Activated CD4-positive, CD25-positive, alpha-beta regulatory T cell treated with anti-CD3 and anti-CD28 coated beads, Interleukin-2, amount 50 U/mL, for 72 hours (primary cell): ENCODE measurements around the gene CAMP.

Experiments
- DNase-seq: peaks from one replicate; pipeline ENCODE4 v3.0.0; 2021

The CAMP gene

DNA sequence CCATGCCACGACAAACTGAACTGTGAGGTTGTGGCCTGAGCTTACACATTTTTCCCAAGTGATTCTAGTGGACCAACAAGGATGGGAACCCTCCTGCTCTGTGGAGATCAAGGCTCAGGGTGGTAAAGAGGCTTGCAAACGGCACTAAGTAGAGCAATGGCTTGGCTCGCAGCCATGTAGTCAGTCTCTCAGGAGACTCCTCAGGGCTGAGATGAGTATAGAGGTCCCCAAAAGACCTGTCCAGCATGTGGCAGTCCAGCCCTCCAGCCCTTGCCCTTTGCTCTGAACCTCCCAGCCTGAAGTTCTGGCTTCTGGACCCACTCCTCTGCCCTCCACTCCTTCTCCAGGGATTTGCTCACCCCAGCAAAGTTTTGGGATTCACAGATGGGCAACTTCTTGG lies 8.3 kb upstream of the CAMP start:
- DNase-seq: no peak

DNA sequence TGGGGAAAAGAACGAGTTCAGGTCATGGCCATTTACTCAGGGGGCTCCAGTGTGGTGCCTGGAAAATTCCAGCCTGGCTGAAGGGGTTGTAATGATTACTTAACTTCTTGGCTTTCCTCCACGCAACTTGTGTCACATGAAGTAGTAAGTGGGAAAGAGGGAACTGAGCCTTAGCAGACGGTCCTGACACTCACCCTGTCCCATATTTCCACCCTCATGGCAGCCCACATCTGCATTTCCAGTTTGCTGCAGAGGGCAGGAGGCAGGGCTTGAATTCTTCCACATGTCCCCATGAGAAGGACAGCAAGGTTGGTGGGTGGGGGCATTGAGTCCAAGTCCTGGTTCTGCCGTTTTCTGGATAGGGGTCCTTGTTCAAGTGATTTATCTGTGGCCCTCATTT lies 7.8 kb upstream of the CAMP start:
- no peak for DNase-seq

DNA sequence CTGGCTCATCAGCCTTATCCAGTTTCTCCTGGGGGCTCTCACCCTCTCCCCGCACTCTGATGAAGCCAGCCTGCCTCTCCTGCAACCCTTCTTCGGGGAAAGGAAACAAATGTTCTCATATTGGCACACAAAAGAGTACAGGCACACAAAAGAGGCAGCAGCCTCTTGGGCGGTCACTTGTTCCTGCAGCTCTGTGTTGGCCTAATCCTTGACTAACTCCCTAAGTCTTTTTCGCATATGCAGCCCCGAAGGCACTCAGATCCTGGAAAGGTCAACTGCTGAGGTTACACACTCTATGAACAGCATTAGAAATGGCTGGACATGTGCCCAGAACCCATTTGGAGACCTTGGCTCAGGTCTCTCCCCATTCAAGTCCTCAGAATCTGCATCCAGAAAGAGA lies 7.4 kb upstream of the CAMP start:
- no peak for DNase-seq

DNA sequence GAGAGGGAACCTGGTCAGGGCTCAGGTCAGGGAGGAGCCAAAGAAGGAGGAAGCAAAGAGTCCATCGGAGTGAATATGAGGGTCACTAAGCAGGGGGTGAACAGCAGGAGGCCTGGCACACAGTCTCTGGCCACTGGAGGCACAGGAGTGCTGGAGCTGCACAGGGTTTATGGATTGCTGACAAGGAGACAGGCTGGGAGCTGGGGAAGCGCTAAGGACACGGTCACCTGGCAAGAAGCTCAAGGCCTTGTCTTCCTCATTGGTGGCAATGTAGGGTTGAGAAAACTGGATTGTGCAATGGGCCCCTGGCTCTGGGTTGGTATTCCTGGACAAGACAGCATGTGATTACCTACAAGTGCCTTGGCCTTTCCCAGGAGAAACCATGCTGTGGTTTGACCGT lies 5.8 kb upstream of the CAMP start:
- no peak for DNase-seq

DNA sequence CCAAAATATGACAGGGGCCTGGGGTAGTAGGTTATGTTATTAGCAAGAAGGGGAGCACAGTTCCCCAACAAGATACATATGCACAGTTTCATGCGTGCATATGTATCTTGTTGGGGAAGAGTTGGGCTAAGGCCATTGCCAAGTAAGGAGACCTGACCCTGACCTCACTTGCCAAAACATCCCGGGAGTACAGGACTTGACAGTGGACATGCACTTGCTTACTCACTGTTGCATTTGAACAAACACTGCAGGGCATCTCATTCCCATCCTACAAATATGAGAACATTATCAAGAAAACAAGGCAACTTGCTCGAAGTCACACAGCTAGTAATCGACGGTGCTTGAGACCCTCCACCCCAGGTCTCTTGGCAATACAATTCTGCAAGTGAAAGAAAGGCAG lies 4.8 kb upstream of the CAMP start:
- DNase-seq: no peak

DNA sequence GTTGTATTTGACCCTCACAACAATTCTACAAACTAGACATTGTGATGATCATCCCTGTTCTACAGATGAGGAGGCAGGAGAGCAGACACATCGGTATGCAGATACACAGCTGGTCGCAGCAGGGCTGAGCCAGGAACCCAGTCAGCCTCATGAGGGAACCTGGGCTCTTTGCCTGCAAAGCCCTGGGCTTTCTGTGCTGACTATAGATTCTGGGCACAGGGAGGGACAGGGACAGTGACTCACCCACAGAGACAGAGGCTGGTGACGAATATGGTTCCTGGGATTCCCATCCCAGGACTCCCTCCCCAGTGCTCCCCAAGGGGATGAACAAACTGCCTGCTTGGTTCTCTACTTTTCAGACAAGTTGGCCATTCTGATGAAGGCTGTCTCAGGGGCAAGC lies 3.8 kb upstream of the CAMP start:
- no peak for DNase-seq

DNA sequence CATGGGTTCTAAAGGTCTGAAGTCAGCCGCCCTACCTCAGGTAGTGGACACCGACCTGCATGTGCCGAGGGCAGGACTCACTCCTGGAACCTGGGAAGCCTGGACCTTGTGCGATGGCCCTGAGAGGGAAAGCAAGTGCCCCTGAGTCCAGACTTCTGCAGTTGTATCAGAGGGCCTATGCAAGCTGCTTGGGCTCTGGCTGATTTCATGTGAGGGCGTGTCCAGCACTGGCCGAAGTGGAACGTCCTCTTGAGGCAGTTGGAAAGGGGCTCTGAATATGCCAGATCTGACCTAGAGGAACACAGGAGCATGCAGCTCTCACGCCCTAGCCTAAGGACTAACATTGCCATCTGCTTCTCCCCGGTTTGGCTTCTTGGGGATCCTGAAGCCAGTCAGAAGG lies 2.5 kb upstream of the CAMP start:
- no peak for DNase-seq

DNA sequence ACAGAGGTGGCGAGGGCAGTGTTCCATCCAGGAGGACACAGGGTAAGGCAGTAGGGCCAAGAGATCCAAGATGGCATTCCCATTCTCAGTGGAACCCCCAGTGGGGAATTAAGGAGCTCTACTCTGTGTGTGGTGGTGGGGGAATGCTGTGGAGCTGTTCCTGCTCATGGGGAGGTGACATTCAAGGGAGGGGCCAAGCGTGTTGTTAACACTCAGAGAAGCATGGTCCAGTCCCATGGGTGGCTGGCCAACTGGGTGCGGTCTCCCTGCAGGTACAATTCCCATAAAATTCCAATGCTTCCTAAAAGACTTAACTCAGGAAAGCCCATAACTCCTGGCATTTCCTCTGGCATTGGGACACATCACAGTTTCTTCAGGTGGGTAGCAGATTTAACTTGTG lies 2.3 kb downstream of the CAMP start:
- DNase-seq: no peak

DNA sequence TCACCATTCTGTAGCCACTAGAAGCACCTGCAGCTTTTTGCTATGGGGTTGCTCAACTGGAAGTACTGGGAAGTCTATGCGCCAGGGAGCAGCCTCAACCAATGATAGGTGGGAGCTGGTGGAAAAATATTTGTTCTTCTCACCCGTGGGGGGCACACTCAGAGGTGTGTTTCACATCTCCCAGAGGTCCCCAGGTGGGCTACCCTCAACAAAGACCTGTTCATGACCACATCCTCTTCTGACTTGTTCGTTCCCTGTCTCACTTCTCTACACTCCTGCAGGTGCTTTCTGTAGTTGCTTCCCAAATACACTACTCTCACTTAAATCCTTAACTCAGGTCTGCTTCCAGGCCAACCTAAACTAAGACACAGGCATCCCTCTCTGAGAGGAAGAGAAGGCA lies 3.6 kb downstream of the CAMP start:
- DNase-seq: no peak

DNA sequence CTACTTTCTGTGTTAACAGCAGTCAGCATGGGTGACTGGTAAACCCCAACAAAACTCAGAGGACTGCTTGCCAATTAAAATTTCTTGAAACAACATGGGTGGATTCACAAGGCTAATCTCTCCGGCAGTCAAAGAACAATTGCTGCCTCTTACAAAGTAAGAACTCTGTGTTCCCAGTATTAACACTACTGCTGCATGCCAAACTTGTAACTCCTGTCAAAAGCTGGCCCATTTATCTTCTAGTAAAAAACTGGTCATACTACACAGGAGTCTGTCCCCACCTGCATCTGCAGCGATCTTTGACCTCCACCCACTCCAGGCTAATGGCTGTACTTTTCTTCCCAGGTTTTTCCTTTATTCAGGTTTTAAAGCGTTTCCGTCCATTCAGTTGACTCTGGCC lies 8.9 kb downstream of the CAMP start:
- DNase-seq: no peak

DNA sequence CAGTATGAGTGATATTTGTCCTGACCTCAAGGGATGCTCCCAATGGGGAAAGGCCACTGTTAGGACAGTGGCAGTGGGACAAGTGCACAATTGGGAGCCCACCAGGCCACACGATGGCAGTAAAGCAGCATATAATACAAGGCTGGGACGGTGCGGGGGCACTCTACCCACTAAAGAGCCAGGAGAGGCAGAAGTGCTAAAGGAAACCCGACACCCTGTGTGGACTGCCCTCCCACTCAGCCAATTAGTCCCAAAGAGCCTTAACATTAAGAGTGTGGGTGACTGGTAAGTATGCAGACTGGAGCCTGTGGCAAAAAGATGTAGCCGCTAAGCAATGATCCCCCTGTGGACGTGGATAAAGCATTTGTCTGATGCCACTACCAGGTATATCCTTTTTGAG lies 9.4 kb downstream of the CAMP start:
- DNase-seq: no peak

DNA sequence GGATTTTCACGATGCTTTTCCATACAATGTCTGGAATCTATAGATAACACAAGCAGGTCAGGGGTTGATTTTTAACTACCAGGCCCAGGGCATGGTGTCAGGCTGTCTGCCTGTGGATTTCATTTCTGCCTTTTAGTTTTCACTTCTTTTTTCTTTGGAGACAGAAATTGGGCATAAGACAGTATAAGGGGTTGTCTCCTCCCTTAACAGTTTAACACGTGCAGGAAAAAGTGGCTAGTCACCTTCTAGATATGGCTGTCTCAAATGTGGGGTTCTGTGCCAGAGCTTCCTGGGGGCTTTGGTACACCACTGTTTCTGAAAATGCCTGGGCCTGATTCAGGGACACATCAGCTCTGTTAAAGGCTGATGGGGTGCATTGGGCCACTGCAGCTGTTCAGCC lies 10.2 kb downstream of the CAMP start:
- no peak for DNase-seq

DNA sequence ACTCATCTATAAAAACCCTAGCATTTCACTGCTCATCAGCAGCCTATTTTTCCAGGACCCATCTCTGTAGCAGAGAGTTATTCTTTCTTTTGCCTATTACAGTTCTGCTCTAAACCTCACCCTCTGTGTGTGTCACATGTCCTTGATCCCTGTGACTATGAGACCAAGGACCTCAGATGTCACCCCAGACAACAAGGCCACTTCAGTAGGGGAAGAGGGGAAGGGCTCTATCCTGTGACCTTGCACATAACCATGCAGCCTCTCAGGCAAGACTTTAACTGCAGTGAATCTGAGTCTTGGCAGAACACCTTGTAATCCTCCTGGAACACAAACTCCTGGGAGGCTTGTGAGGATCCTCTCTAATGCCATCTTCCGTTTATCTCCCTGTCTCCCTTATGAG lies 13.2 kb downstream of the CAMP start:
- no peak for DNase-seq

DNA sequence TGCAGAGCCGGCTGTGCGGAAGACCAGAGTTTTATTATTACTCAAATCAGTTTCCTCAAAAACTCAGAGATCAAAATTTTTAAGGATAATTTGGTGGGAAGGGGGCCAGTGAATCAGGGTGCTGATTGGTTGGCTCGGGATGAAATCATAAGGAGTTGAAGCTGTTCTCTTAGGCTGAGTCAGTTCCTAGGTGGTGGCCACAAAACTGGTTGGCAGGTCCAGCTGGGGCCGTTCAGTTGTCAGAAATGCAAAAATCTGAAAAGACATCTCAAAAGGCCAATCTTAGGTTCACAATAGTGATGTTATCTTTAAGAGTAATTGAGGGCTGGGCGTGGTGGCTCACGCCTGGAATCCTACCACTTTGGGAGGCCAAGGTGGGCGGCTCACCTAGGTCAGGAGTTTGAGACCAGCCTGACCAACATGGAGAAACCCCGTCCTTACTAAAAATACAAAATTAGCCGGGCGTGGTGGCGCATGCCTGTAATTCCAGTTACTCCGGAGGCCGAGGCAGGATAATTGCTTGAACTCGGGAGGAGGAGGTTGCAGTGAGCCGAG lies 15.3 kb downstream of the CAMP start:
- DNase-seq: peak; percentile 3

DNA sequence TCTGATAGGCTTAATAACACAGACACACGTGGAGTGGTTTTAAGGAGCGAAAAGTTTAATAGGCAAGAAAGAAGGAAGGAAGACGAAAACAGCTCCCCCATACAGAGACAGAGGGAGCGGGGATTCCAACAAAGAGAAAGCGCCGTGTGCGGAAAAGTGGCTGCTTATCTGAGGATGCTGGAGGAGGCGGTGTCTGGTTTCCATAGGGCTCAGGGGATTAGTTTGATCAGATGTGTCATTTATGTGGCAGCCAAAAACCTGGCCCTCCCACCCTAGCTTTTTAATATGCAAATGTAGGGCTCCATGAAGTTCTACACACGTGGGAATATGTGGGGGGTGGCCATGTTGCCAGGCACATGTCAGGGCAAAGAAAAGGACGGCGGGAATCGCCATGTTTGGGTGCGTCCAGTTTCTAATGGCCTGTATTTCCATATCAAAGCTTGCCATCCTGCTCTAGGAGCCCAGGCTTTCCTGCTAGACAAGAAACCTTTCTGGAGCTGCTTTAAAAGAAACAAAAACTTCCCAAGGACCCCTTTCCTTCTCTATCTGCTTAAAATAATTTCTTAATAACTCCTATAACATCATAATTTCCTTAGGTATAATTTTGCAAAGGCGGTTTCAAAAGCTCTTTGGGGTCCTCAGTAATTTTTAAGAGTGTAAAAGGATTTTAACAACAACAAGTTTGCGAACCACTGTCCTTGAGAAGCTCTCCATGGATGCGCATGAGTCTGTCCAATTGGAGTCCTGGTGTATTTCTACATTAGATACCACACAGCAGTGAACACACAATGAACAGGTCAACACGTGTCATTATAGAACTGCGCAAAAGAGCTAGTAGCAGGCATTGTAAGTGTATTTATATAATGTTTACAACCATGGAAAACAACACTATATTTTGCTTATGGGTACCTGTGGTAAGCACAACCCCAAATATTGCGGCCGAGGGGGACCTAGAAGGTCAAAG lies 17.0 kb downstream of the CAMP start:
- no peak for DNase-seq

DNA sequence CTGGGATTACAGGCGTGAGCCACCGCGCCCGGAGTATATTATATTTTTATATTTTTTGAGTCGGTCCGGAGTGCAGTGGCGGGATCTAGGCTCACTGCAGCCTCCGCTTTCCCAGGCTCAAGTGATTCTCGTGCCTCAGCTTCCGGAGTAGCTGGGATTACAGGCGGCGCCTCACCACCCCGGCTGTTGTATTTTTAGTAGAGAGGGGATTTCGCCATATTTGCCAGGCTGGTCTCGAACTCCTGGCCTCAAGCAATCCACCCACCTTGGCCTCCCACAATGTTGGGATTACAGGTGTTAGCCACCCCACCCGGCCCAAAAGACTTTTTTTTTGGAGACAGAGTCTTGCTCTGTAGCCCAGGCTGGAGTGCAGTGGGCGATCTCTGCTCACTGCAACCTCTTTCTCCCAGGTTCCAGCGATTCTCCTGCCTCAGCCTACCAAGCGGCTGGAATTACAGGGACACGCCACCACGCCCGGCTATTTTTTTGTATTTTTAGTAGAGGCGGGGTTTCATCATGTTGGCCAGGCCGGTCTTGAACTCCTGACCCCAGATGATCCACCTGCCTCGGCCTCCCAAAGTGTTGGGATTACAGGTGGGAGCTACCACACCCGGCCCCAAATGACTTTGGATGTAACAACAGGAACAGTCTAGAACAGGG lies 18.6 kb downstream of the CAMP start:
- no peak for DNase-seq

DNA sequence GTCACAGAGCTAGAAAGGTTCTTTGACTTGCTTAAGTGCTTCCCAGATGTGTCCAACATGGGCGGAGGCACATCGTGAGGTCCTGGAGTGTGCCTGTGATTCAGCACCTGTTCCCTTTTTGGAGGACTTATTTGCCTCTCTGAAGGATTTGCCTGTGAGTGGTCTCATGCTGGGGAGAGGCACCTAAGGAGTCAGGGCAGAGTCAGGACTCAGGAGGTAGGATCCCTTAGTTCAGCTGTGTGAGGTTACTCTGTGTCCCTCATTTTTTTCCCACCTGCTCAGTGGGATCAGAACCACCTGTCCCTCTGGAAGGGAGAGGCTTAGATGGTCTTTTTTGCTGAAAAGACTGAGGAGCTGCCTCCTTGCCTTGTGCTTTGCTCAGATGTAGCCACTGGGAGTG lies 20.6 kb downstream of the CAMP start:
- DNase-seq: no peak

DNA sequence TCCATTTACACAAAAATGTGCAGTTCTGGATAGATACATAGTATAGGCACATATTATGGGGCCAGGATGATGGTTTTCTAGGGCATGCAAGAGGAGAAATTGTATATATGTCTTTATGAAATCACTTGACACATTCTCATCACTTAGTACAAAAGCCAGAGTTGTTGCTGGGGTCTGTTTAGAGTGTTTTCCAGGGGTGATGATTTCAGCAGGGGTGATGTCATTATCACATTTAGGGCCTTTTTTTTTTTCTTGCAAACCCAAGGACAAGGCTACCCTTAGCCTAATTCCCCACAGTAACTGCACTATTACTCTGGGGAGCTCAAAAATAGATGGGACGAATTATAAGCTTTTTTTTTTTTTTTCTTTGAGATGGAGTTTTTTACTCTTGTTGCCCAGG lies 21.2 kb downstream of the CAMP start:
- DNase-seq: no peak

DNA sequence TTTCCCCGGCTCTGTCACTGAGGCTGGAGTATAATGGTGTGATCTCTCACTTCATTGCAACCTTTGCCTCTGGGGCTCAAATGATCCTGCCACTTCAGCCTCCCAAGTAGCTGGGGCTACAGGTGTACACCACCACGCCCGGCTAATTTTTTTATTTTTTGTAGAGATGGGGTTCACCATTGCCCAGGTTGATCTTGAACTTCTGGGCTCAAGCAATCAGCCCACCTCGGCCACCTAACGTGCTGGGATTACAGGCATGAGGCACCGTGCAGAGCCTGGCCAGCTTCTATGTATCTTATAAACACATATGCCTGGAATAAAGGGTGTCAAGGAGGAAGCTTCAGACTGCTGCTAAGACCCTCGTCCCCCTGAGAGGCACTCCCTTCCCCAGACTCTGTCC lies 21.8 kb downstream of the CAMP start:
- no peak for DNase-seq

DNA sequence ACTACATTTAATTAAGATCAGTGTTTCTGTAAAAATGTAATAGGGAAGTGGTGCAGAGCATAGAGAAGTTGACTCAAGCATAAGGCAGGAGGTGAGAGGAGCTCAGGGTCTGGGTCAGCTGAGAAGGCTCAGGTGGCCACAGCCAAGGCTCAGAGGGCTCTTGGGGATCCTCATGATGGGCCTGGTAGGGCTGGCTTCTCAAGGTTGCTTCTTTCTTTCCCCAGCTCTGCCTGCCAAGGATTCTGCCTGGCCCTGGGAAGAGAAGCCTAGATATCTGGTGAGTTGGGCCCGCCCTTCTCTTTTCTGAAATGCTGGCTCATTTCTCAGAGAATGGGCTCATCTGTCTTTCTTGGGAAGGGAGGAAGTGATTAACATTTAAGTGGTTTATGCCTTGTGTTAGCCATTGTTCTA lies 24.1 kb downstream of the CAMP start:
- no peak for DNase-seq

DNA sequence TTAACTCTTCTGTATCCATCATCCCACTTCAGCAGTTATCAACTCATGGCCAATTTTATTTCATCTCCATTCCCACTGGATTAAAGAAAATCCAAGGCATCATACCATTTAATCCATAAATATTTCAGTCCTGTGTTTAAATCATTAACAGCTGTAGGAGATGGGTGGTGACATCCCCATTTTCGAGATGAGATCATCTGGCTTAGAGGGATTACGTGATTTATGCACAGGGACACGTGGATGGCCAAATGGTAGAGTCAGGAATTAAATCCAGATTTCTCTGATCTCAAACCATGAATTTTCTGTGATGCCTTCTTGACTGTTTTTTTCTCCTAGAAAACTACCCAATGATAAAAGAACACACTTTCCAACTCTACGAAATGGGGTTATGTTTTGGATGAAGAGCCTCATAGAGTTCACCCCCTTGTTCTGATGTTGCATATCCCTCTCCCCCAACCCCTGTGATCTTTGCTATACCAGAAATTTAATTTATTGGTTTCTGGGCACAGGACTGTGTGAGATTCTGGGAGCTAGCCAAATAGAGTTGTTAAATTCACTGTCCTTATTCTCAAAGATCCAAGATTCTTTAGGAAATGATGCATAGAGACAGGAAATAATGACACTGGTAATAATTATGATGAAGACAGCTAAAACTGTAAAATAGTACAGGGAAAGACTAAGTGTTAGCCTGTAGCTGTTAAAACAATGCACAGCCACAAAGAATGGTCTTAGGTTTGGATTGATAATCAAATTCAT lies 25.0 kb downstream of the CAMP start:
- no peak for DNase-seq

DNA sequence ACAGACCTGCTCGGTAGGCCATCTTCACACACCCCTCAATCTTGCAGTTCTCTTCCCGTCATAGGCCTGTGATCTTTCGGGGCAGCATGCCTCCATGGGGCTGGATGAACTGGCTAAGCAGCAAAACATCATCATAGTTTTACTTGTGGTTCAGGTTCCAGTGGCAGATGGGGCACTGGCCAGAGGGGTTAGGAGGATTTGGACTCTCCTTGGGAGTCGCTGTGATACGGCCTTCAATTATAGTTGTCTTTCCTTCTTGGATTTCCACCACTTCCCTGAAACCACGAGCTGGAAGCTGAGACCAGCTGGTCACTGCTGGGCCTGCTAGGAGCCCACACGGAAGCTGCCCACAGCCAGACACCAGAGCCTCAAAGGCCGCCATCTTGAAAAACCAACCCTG lies 33.3 kb downstream of the CAMP start:
- no peak for DNase-seq

DNA sequence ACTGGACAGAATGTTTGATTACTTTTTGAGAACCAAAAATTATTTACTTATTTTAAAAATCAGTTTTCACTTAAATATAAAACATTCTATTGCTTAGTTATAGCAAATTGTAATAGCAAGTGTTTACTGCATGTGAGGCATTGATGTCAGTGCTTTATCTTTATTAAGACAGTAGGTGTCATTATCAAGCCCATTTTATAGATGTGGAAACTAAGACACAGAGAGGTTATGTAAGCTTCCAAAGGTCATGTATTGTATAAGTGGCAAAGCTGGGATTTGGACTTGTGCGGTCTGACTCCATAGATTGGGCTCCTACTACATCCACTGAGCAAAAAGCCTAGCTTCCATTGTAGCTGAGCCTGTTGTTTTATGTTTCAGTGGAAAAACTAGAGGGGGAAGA lies 35.2 kb downstream of the CAMP start:
- no peak for DNase-seq

DNA sequence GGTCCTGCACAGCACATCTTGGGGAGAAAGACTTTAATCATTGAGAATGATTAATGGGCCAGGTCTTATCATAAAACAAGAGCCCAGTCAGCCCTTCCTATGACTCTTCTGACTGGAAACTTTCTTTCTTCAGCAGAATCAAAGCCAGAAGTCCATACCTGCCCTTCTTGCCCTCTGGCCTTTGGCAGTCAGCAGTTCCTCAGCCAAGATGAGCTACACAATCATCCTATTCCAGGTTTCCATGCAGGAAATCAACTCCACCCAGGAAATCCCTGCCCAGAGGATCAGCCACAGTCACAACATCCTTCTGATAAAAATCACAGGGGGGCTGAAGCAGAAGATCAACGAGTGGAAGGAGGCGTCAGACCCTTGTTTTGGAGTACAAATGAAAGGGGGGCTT lies 44.5 kb downstream of the CAMP start:
- DNase-seq: no peak
